Sigmoid colon (tissue), 4 donors: Measurements from ENCODE around the gene ATP2B2.

Experiments
- CTCF ChIP-seq, 4 experiments: fragments of 450-650 bp in 3 of 4; fragments of 200-600 bp in 1 of 4; IDR thresholded peaks; one replicate each; pipeline ENCODE4 v1.5.1; 2016 to 2019; ENCODE audit warnings: antibody characterized with exemption in 4 of 4, mild to moderate bottlenecking in 3 of 4, moderate library complexity in 2 of 4
- EP300 ChIP-seq, 4 donors: sonication (generic); formaldehyde crosslinking; IDR thresholded peaks; one replicate each; pipeline ENCODE4 v1.6.1; 2017; ENCODE audit warnings: antibody characterized with exemption in 4 of 4
- POLR2A ChIP-seq, 2 donors: fragments of 450-650 bp; IDR thresholded peaks; one replicate each; pipeline ENCODE4 v1.6.1; 2016; ENCODE audit warnings: antibody characterized with exemption in 2 of 2, mild to moderate bottlenecking in 2 of 2, moderate library complexity in 2 of 2
- POLR2AphosphoS5 ChIP-seq, 4 donors: sonication (generic); formaldehyde crosslinking; IDR thresholded peaks; one replicate each; pipeline ENCODE4 v1.6.1; 2017; ENCODE audit warnings: antibody characterized with exemption in 4 of 4

- TF ChIP-seq POLR2A (IDR thresholded peaks at IDR 0.05) (no peak), EP300 (IDR thresholded peaks at IDR 0.05) (no peak), CTCF (IDR thresholded peaks at IDR 0.05) (no peak), POLR2AphosphoS5 (IDR thresholded peaks at IDR 0.05) (no peak)
Observed at GRCh38 chr3:10520072-10520471, 14.7 kb upstream of the ATP2B2 start.
